Stimulated activated CD4-positive, alpha-beta T cell treated with anti-CD3 and anti-CD28 coated beads, Interleukin-2, amount 100 ng/mL, for 24 hours (primary cell): ENCODE data around the gene CCDC107.
"Not testable (repeated sequence)": the region's sequence is repeated elsewhere in the genome, so short reads cannot be mapped to it uniquely, and the experiment has no call there.

Source experiments
- DNase-seq, 2 donors: peaks; one replicate each; pipeline ENCODE4 v3.0.0-alpha.2; 2020

The CCDC107 gene

DNA sequence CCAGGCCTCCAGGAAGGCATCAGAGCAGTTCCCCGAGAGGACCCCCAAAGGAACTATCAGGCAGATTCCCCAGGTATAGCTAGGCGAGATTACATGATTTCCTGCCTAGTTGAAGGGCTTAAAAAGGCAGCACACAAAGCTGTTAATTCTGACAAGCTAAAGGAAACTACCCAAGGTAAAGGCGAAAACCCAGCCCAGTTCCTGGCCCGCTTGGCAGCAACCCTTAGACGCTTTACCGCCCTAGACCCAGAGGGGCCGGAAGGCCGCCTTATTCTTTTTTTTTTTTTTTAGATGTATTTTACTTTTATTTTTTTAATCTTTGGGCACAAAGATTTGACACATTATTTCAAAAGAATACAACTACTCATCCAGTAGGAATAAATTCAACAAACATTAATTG lies 19.3 kb upstream of the CCDC107 start:
- not testable (repeated sequence) for DNase-seq

DNA sequence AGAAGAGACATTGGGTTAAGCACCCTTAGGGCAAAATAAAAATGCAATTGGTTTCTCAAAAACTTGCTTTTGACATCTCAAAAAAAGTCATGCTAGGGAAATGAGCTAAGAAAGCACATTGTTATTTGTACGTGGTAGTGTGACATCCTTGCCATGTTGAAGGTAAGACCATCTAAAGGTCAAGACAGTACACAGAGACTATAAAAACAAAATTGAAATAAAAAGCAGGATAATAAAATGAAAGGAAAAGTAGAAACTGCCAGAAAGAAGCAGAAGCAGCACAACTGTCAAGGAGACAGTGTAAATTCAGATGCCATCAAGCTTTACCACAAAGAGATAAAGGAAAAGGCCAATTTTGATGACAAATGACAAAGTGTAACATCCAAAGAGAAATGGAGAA lies 18.9 kb upstream of the CCDC107 start:
- not testable (repeated sequence) for DNase-seq

DNA sequence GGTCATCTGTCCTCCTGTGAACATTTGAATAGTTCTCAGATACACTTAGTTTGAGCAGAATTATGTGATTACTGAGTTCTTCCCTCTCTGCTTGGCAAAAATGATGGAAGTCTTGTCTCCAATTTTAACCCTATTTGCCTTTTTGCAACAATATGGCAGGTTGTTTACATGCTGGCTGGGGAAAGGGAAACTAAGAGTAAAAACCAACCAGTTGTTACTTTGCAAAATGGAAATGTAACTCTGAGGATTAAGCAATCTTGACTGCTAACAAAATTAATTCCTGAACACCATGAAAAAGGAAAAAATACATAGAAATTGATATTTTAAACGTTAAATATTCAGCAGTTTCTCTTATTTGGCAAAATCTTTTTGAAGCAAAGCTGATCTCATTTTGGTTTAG lies 18.5 kb upstream of the CCDC107 start:
- no peak for DNase-seq

DNA sequence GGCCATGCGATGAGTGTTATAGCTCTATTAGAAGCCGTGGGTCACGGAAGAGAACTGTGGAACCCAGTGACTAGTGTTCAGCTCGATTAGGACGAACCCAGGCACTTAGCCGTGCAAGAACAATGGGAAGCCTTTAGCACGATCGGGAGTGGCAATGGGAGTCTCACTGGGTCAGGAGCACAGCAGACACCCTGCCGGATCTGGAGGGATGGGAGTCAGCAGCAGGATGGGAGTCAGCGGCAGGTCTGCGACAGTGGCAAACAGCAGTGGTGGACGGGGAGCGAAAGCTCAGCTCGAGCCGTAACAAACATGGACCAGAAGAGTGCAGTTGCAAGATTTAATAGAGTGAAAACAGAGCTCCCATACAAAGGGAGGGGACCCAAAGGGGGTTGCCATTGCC lies 17.7 kb upstream of the CCDC107 start:
- not testable (repeated sequence) for DNase-seq

DNA sequence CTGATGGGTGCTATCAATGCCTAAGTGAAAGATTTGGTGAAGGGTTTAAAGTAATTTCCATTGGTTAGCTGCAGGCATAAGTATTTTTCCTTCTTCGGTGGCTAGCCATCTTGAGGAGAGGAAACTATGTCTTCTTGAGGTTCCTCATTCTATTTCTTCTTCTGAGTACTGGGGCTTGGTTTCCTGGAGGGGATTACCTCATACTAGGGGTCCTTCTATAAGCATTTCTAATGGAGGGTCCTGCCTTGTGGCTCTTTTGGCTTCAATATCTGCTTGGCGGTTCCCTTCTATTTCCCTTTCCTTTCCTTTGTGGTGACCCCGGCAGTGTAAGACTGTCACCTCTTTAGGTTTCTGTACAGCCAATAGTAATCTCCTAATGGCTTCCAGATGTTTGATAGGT lies 16.6 kb upstream of the CCDC107 start:
- DNase-seq = not testable (repeated sequence)

DNA sequence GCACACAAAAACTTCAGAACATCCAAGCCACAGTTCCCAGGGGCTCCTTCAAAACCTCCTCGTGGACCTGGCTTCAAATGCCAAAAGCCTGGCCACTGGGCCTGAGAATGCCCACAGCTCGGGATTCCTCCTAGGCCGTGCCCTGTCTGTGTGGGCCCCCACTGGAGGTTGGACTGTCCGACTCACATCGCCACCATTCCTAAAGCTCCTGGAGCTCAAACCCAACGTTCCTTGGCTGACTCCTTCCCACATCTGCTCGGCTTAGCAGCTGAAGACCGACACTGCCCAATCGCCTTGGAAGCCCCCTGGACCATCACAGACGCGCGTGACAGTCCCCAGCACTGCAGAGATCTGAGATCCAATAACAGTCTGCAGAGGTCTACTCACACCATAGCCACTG lies 15.0 kb upstream of the CCDC107 start:
- DNase-seq = no peak

DNA sequence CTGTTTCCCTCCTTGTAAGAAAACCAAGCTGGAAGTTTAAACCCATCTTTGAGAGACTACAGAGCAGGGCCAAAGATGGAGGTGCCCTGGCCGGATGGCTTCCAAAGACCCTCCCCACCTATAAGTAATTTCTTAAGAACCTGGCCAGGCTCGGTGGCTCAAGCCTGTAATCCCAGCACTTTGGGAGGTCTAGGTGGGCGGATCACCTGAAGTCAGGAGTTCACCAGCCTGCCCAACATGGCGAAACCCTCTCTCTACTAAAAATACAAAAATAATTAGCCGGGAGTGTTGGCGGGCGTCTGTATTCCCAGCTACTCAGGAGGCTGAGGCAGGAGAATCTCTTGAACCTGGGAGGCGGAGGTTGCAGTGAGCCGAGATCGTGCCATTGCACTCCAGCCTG lies 12.4 kb upstream of the CCDC107 start:
- DNase-seq = not testable (repeated sequence)

DNA sequence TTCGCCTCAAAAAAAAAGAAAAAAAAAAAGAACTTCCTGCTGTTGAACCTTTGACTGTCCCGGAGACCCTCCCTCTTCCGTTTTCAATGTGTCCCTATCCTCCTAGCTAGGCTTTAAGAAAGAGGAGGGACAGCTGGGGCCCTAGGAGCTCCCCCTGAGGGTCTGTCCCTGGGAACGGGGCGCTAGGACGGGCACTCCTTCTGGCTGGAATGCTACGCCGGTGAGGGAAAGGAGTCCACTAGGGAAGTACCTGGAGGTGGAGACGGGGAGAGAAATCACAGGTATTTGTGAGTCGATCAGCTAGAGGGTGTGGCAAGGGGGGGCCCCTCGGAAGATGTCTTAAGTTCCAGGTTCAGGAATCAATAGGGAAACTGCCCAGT lies 11.9 kb upstream of the CCDC107 start:
- DNase-seq = no peak

DNA sequence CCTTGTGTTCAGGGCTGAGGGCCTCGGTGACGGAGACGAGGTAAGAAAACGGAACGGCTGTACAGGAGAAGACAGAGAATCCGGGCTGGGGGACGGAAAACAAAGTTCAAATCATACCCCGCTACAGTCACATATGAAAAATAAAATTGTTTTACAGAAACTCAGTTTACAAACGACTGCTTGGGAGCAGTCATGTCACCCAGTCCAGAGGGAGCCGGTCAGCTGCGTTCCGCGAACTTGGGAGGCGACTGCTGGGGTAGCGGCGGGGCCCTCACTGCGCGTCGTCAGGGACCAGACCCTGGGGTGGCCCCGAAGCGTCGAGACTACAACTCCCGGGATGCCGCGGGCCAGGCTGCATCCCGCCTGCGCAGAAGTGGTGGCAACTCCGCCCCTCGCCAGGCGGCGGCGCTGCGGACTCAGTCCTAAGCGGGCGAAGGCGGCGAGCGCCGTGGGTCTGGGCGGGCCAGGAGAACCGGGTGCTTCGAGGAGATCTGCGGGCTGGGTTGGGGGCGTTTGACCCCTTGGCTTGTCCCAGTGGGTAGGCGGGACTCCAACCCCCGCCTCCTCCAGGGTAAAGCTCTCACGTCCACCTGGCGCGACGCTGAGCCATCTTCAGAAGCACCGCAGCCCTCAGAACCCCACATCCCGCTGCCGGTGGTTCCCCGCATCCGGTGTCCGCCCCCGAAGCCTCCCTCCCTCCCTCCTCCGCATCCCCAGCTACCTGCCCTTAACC lies 11.4 kb upstream of the CCDC107 start:
- peak; percentile 91 to 94 for DNase-seq

DNA sequence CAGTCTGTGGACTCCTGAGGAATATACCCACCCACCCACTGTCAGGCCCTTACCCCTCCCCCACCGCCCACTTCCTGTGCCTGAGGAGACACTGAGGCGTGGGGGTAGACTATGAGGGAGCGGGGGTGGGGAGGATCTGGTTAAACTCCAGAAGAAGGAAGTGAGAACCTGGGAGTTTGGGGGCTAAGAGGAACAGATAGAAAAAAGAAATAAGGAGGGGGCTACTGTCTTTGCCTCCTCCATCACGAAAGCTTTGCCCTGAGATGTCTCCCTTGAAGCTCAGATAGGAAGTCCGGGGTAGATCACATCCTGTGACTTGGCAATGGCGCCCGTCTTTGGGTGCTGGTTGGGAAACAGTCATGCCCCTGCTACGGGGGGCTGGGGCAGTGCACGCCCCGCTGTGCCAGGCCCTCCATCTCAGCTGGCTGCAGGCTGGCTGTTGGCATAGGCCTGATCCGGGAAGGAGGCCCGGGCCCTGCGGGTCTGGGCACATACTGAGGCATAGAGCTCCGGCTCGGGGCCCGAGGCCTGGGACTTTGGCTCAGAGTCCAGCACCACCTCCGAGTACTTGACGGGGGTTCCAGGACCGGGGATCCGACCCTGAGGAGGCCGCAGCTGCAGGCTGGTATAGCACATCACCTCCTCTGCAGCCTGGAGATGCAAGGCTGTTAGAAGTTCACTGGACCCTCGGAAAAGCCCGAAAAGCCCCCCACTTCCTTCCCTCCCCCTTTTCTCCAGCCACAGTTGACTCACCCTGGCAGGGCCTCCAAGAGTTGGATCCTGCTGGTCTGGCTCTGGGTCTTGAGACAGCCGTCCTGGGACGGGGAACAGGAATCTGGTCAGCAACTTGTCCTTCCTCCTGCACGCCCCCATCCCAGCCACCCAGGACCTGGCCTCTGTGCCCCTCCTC lies 8.4 kb upstream of the CCDC107 start:
- DNase-seq = peak; percentile 54 to 63

DNA sequence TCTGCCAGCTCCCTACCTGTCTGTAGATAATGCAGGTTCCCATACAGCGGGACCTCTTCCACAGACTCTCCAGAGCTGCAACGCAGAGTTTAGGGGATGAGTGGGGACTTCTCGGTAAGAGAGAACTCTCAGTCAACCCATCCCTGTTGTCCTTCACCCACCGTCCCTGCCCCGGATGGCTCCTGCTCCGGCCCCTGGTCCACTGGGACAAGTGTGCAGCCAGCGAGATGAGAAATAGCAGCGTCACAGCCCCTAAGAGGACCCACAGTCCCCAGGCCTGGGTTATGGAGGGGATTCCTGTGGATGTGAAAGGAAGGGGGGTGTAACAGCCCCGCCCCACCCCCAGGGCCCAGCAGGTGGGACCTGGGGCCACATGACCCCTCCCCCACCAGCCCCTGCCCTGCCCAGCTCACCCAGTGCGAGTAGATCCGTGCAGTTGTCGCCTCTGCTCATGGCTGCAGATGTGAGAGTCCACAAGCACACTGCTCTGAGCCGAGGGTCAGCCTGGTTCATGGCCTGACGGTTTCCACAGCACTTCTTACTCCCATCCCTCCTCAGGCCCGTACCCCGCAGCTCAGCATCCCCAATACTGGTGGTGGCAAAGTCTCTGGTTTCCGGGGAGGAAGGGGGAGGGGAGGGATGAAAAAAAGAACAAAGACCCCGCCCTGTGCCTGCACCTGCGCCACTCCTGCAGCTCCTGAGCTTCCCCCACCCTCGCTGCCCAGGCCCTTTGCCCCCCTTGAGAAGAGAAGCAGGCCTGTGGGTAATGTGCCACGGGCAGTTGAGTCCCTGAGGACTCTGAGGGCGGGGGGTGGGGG lies 7.5 kb upstream of the CCDC107 start, which contains the start of gene SIT1:
TSS of gene SIT1 (minus strand) at position 591 of the 818 bp plus-strand sequence. CDS start at position 513, 78 bp downstream.
- peak in 1 of 2 donors; percentile 60 for DNase-seq

DNA sequence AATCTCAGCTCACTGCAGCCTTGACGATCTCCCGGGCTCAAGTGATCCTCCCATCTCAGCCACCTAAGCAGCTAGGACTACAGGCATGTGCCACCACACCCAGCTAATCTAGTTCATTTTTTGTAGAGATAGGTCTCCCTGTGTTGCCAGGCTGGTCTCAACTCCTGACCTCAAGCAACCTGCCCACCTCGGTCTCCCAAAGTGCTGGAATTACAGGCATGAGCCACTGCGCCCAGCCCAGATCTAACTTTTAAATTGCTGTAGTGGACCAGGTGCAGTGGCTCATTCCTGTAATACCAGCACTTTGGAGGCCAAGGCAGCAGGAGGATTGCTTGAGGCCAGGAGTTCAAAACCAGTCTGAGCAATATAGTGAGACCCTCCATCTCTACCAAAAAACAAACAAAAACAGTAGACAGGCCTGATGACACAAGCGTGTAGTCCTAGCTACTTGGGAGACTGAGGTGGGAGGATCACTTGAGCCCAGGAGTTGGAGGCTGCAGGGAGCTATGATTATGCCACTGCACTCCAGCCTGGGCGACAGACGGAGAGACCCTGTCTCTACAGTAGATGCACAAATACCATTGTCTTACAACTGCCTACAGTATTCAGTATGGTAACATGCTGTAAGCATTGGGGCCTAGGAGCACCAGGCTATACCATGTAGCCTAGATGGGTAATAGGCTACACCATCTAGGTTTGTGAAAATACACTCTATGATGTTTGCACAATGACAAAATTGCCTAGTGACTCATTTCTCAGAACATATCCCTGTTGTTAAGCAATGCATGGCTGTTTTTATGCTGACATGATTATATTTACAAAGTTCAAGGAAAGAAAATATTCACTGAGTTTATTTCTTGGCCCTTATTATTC lies 5.9 kb upstream of the CCDC107 start:
- DNase-seq = no peak

DNA sequence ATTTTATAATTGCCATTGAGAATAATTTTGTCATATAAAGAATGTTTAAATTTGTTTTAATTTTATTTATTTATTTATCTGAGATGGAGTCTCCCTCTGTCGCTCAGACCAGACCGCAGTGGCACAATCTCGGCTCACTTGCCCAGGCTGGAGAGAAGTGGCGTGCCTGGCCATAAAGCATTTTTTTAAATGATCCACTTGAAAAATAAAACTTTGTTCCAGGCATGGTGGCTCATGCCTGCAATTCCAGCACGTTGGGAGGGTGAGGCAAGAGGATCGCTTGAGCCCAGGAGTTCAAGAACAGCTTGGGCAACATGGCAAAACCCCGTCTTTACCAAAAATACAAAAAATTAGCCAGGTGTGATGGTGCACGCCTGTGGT lies 5.3 kb upstream of the CCDC107 start:
- no peak for DNase-seq

DNA sequence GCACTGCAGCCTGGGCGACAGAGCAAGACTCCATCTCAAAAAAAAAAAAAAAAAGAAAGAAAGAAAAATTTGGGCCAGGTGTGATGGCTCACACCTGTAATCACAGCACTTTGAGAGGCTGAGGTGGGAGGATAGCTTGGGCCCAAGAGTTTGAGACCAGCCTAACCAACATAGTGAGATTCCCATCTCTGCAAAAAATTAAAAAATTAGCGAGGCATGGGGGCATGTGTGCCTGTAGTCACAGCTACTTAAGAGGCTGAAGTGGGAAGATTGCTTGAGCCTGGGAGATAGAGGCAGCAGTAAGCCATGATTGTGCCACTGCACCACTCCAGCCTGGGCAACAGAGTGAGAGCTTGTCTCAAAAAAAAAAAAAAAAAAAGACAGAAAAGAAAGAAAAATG lies 4.5 kb upstream of the CCDC107 start:
- DNase-seq = no peak

DNA sequence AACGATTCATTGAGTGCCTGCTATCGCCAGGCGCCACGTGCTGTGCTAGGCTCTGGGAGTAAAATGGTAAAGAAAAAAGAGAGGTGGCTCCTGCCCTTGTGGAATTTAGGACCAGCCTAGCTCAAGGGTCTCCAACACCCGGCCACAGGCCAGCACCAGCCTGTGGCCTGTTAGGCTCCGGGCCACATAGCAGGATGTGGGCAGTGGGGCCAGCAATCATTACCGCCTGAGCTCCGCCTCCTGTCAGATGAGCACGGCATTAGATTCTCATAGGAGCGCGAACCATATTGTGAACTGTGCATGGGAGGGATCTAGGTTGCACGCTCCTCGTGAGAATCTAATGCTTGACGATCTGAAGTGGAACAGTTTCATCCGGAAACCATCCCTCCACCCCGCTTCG lies 1.7 kb upstream of the CCDC107 start:
- DNase-seq = no peak

DNA sequence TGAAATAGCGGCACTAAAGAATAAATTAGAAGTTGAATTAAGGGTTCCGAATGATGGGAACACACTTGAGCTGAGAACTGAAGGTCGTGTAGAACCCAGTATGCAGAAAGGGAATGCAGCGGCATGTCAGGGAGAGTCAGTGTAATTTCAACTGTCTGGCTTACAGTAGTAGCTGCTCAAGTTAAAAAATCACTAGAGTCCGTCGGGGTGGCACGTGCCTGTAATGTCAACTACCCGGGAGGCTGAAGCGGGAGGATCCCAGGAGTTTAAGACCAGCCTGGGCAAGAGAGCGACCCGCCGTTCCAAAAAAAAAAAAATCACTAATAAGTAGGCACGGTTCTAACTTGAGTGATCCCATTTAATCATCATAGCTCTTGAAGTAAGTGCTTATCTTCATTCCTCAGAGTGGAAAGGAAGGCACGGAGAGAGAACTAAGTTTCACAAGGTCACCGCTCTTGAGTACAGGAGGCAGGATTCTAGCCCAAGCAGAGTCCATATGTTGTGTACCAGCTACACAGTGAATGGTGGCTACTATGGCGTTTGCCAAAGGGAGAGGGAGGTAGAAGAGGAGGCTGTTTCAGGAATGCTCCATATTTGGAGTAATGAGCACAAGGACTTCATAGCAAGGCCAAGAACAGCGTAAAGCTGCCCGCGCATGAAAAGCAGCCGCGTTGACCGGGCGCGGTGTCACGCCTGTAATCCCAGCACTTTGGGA lies 1.1 kb upstream of the CCDC107 start:
- DNase-seq = no peak

DNA sequence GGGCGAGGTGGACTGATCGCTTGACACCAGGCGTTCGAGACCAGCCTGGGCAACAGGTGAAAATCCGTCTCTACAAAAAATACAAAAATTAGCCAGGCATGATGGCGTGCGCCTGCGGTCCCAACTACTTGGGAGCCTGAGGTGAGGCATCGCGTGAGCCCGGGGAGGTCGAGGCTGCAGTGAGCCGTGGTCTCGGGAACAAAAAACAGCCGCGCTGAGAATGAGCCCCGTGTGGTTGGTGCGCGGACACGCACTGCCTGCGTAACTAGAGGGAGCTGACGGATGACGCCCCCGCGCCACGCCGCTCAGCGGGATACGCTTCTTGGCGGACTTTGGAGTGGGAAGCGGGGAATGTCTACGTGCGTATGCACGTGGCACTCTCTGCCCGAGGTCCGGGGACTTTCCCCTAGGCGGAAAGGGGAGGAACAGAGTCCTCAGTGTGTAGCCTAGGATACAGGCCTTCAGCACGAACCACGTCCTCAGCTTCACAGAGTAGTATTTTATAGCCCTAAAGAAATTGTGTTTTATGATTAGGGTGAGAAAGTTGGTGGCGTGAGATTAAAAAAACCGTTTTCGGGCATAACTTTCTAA lies 451 bp upstream of the CCDC107 start, which contains the start of gene RMRP:
TSS of gene RMRP (minus strand) at position 474 of the 591 bp plus-strand sequence.
- DNase-seq = peak; percentile 95 to 96

DNA sequence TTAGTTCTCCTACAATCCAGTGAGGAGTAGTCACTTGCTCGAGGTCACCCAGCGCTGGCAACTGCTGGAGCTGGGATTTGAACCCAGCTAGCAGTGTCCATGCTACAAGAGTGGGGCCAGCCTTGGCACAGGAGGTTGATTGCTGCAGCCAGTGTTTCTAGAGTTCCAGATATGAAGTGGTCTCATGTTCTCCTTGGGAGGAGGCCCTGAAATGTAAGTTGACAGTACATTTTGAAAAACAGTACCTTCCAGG lies 802 bp downstream of the CCDC107 start:
- no peak for DNase-seq

DNA sequence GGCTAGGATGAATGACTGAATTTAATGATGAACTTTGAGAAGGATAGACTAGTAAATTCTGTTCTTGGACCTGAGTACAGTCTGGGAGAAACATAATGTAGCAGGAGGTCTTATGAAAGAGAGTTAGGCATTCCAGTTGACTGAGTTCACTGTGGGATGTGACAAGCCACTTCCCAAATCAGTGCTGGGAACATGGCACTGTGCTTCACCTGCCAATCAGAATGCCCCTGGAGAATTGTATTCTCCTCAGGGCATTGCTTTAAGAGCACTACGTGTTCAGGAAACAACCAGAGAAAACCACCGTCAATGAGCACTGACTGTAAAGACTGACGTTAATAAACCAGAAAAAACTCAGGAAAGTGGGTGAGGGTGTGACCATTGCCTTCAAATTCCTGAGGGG lies 1.2 kb downstream of the CCDC107 start:
- DNase-seq = no peak

DNA sequence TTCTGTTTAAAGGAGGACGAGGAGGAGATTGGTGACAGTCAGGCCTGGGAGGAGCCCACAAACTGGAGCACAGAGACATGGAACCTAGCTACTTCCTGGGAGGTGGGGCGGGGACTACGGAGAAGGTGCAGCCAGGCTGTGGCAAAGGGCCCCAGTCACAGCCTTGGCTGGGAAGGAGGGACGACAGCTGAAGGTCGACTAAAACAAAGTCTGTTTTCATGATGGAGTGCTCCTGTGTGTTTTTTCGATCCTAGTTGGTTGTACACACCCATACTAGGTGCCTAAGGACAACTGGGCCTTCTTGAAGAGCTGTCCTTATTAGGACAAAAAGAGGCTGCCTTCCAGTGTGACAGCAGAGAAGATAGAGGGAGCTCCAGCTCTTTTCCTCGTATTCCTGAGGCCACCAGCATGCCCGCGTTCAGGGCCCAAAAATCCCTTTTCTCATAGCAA lies 2.9 kb downstream of the CCDC107 start:
- no peak for DNase-seq

DNA sequence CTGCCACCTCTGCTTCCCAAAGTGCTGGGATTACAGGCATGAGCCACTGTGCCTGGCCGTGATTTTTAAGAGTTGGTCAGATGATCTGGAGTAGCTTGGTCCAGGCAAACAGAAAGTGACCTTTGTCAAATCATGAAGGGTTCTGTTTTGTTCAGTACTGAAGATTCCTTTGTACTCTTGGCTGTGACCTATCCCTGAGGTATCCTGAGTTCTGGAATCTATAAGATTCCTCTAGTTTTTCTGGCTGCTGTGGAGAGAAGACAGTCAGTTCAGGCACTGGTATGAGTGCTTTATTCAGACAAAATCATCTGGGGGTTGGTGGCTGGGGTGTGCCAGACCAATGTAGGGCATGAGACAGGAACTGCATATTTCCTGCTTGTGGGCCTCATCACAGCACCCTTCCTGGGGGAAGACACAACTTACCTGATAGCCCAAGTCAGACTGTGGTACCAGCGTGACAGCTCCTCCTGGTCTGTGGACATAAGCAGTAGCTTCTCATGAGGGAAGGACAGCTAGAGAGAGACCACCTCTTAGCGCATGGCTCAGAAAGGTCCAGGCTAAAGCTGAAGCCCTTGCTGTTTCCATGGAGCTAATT lies 3.8 kb downstream of the CCDC107 start:
- DNase-seq = no peak
